Activated CD8-positive, alpha-beta memory T cell treated with anti-CD3 and anti-CD28 coated beads, Interleukin-2, amount 50 U/mL, for 48 hours (primary cell): Measurements from ENCODE around the gene COMTD1.
"Not testable (repeated sequence)": the region's sequence is repeated elsewhere in the genome, so short reads cannot be mapped to it uniquely, and the experiment has no call there.

ENCODE experiments used
- DNase-seq: peaks from one replicate; pipeline ENCODE4 v3.0.0-alpha.2; 2020

COMTD1 gene

GRCh38 chr10:75221492-75221891 lies 14.3 kb downstream of the COMTD1 start:
- DNase-seq, result not testable (repeated sequence)

- DNase-seq, result no peak
Measured at GRCh38 chr10:75220274-75220673, 15.5 kb downstream of the COMTD1 start.

GRCh38 chr10:75212343-75212742 lies 23.4 kb downstream of the COMTD1 start:
- no peak for DNase-seq

- DNase-seq, result no peak
Measured at GRCh38 chr10:75211007-75211691, 24.6 kb downstream of the COMTD1 start.

GRCh38 chr10:75210282-75211006 lies 25.3 kb downstream of the COMTD1 start, which contains the start of gene VDAC2:
TSS of gene VDAC2 (plus strand) at chr10:75210796. CDS start at chr10:75211159, 363 bp downstream.
- peak; percentile 98 for DNase-seq

- DNase-seq, result peak; percentile 85
Measured at GRCh38 chr10:75209921-75210281, 25.9 kb downstream of the COMTD1 start.

GRCh38 chr10:75209086-75209920 lies 26.5 kb downstream of the COMTD1 start:
- DNase-seq, result no peak

- DNase-seq, result no peak
Measured at GRCh38 chr10:75208181-75208580, 27.6 kb downstream of the COMTD1 start.

GRCh38 chr10:75207857-75208144 lies 28.0 kb downstream of the COMTD1 start:
- no peak for DNase-seq

GRCh38 chr10:75207079-75207856 lies 28.5 kb downstream of the COMTD1 start:
- DNase-seq, result no peak

- not testable (repeated sequence) for DNase-seq
Measured at GRCh38 chr10:75206638-75207037, 29.1 kb downstream of the COMTD1 start.

GRCh38 chr10:75205908-75206307 lies 29.8 kb downstream of the COMTD1 start:
- DNase-seq, result no peak

GRCh38 chr10:75203724-75204123 lies 32.0 kb downstream of the COMTD1 start:
- DNase-seq, result no peak

GRCh38 chr10:75203046-75203620 lies 32.6 kb downstream of the COMTD1 start:
- DNase-seq, result not testable (repeated sequence)

- no peak for DNase-seq
Measured at GRCh38 chr10:75202321-75203045, 33.3 kb downstream of the COMTD1 start.

- DNase-seq, result no peak
Measured at GRCh38 chr10:75201793-75202307, 33.9 kb downstream of the COMTD1 start.

- DNase-seq, result peak; percentile 2
Measured at GRCh38 chr10:75199949-75200348, 35.8 kb downstream of the COMTD1 start.

- peak; percentile 32 for DNase-seq
Measured at GRCh38 chr10:75197906-75198305, 37.9 kb downstream of the COMTD1 start.

GRCh38 chr10:75197066-75197465 lies 38.7 kb downstream of the COMTD1 start:
- DNase-seq, result peak; percentile 22

GRCh38 chr10:75195035-75195763 lies 40.6 kb downstream of the COMTD1 start:
- no peak for DNase-seq

GRCh38 chr10:75194625-75195024 lies 41.1 kb downstream of the COMTD1 start:
- DNase-seq, result peak; percentile 17
